Upper lobe of right lung (tissue), 1 donor: Measurements from ENCODE around the gene ERC1. TPM values are rescaled to one million over a fixed set of nuclear protein-coding genes. Genes with fewer than 3 reads are reported as not detected.

ENCODE experiments used
- ATAC-seq: fragments of 200-7000 bp; cut with Tn5 transposase; one replicate; pipeline ENCODE4 v1.9.1; 2020; ENCODE audit warnings: mild to moderate bottlenecking, moderate library complexity
- DNase-seq: peaks from one replicate; pipeline ENCODE4 v3.0.0-alpha.2; 2020
- H3K27ac ChIP-seq: fragments of 200-600 bp; one replicate; pipeline ENCODE4 v1.8.0; 2022
- H3K27me3 ChIP-seq: fragments of 200-600 bp; one replicate; pipeline ENCODE4 v1.8.0; 2022; ENCODE audit warnings: mild to moderate bottlenecking
- H3K36me3 ChIP-seq: fragments of 200-600 bp; one replicate; pipeline ENCODE4 v1.8.0; 2022
- H3K4me1 ChIP-seq: fragments of 200-600 bp; one replicate; pipeline ENCODE4 v1.8.0; 2022
- H3K4me3 ChIP-seq: fragments of 200-600 bp; one replicate; pipeline ENCODE4 v1.8.0; 2022; ENCODE audit warnings: mild to moderate bottlenecking
- H3K9me3 ChIP-seq: fragments of 200-600 bp; one replicate; pipeline ENCODE4 v1.8.0; 2022
- CTCF ChIP-seq: fragments of 200-600 bp; IDR thresholded peaks from one replicate; pipeline ENCODE4 v1.8.0; 2022; ENCODE audit warnings: antibody characterized with exemption
- intact Hi-C: fragments of 100-400 bp; cut with DNase I; formaldehyde crosslinking; loops from one replicate; pipeline ENCODE4 v1.11.0; 2022
- total RNA-seq: library from RNA; stranded (reverse); fragmentation: NEBNext Ultra II Directional; extraction: Animal tissue kit (Norgen Biotek cat#: 25700); gene quantifications from one replicate; pipeline ENCODE4 v1.2.1, GENCODE V29; 2021
- donor health status: DM: no; HTN: yes; CAD: no; lungs with severe emphysema.

The ERC1 gene
- total RNA-seq, 1 donor from 2014 or later: 54.3 TPM

DNA sequence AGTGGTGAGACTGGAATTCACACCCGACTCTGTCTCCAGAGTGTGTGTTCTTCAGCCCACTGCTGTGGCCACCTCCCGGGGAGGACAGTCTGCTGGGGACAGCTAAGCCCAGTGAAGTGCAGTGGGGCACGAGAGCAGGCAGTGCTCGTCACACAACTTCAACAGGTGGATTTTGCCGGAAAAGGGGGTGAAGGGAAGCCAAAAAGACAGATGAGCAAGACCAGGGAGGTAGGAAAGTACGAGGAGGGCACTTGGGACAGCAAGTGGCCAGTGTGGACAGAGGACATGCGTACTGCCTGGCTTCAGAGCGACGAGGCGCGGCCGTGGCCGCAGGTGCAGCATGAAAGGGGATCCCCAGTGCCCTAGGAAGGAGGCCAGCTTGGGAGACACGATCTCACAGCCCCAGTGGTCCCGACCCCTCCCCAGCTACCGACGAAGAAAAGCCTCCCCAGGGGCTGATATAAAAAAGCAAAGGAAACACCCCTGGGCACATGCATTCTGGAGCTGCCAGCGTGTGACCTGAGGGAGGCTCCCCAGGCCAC is 507.2 kb downstream of the ERC1 start:
- no peaks in the 10 kb centered on the region for H3K36me3 ChIP-seq
- H3K27me3 ChIP-seq: no peaks in the 10 kb centered on the region
- DNase-seq (no peak), ATAC-seq (no peak)
- no peak for TF ChIP-seq CTCF
- no peak overlapping the region for H3K4me3 ChIP-seq
- H3K27ac ChIP-seq: no peak overlapping the region
- H3K9me3 ChIP-seq: no peaks in the 10 kb centered on the region
- peaks cover 4% of the 10 kb centered on the region for H3K4me1 ChIP-seq
- intact Hi-C loops: no loop called here

- no peak for DNase-seq
- Histone ChIP-seq H3K27me3 (no peaks in the 10 kb centered on the region), H3K9me3 (no peaks in the 10 kb centered on the region), H3K27ac (no peak overlapping the region), H3K4me1 (peaks cover 4% of the 10 kb centered on the region), H3K4me3 (no peak overlapping the region), H3K36me3 (no peaks in the 10 kb centered on the region)
- intact Hi-C loops: no loop called here
- no peak for ATAC-seq
- no peak for TF ChIP-seq CTCF
These were observed 508.3 kb downstream of the ERC1 start for GRCh38 chr12:1499351-1499750.

DNA sequence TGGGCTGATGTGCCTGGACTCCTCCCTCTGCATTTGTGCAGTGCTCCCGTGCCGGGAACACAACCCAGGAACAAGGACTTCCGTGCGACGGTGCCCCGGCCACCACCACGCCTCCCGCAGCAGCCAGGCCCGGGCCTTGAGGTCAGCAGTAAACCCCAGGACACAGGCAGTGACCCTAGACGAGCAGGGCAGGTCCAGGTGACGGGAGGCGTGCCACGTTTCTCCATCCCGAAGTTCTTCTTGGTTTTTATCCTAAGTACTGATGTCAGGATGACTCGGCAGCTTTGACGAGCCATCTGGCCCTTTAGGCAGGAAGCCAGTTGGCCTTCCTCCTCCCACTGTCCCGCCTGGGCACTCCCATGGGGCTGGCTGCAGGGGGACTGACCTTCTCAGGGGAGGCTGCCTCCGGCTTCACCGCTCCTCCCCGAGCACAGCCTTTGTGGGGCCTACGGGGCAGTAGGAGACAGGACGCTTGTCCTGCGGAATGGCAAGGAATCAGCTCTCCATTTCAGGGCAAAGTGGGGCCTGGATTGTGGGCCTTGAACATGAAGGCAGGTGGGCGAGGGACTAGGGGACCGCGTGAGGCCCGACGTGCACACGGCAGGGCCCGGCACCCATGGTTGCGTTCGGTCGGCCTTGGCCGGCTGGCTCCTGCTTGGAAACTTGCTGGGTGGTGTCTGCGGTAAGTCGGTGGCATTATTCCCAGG is 509.2 kb downstream of the ERC1 start:
- no peak for DNase-seq
- intact Hi-C loops: no loop called here
- TF ChIP-seq CTCF: no peak
- H3K9me3 ChIP-seq: no peaks in the 10 kb centered on the region
- H3K27me3 ChIP-seq: no peaks in the 10 kb centered on the region
- H3K4me1 ChIP-seq: peaks cover 4% of the 10 kb centered on the region
- no peak overlapping the region for H3K27ac ChIP-seq
- H3K36me3 ChIP-seq: no peaks in the 10 kb centered on the region
- ATAC-seq: no peak
- no peak overlapping the region for H3K4me3 ChIP-seq

- H3K36me3 ChIP-seq: no peaks in the 10 kb centered on the region
- no peak overlapping the region for H3K27ac ChIP-seq
- ATAC-seq (no peak), DNase-seq (no peak)
- no peaks in the 10 kb centered on the region for H3K9me3 ChIP-seq
- TF ChIP-seq CTCF: no peak
- peaks cover 4% of the 10 kb centered on the region for H3K4me1 ChIP-seq
- H3K4me3 ChIP-seq: no peak overlapping the region
- intact Hi-C loops: no loop called here
- no peaks in the 10 kb centered on the region for H3K27me3 ChIP-seq
These were observed 510.0 kb downstream of the ERC1 start for GRCh38 chr12:1501001-1501400.

- no peak for TF ChIP-seq CTCF
- Histone ChIP-seq H3K4me3 (no peak overlapping the region), H3K27ac (no peak overlapping the region), H3K4me1 (no peaks in the 10 kb centered on the region), H3K27me3 (no peaks in the 10 kb centered on the region), H3K9me3 (no peaks in the 10 kb centered on the region), H3K36me3 (no peaks in the 10 kb centered on the region)
- no peak for DNase-seq
- no peak for ATAC-seq
- intact Hi-C loops: no loop called here
These were observed 510.8 kb downstream of the ERC1 start for GRCh38 chr12:1501695-1502378.
